HG03432 (cell line): ENCODE data around the gene ITM2B.
"Not testable (repeated sequence)": the region's sequence is repeated elsewhere in the genome, so short reads cannot be mapped to it uniquely, and the experiment has no call there.

Source experiments
- ATAC-seq: cut with Tn5 transposase; IDR thresholded peaks from one replicate; pipeline ENCODE4 v1.9.1; 2021; ENCODE audit warnings: mild to moderate bottlenecking, moderate library complexity; ENCODE audit not compliant: unreplicated experiment

Gene ITM2B

GRCh38 chr13:48222358-48223301, 10.4 kb upstream of the ITM2B start:
- ATAC-seq: no peak

- ATAC-seq: no peak
These were observed 8.3 kb upstream of the ITM2B start for GRCh38 chr13:48224701-48225100.

- ATAC-seq: no peak
These were observed 2.5 kb upstream of the ITM2B start for GRCh38 chr13:48230541-48230940.

GRCh38 chr13:48231080-48231479, 1.9 kb upstream of the ITM2B start:
- ATAC-seq: no peak

- no peak for ATAC-seq
These were observed 1.1 kb upstream of the ITM2B start for GRCh38 chr13:48231933-48232332.

GRCh38 chr13:48232420-48233045, 473 bp upstream of the ITM2B start:
- peak; percentile 29 for ATAC-seq

GRCh38 chr13:48233889-48234488, 983 bp downstream of the ITM2B start:
- no peak for ATAC-seq

- ATAC-seq: peak; percentile 51
These were observed 1.7 kb downstream of the ITM2B start for GRCh38 chr13:48234566-48235340.

- ATAC-seq: no peak
These were observed 2.5 kb downstream of the ITM2B start for GRCh38 chr13:48235341-48236135.

GRCh38 chr13:48236528-48237353, 3.7 kb downstream of the ITM2B start:
- no peak for ATAC-seq

GRCh38 chr13:48239369-48239768, 6.4 kb downstream of the ITM2B start:
- not testable (repeated sequence) for ATAC-seq

- no peak for ATAC-seq
These were observed 8.6 kb downstream of the ITM2B start for GRCh38 chr13:48241651-48242050.

- no peak for ATAC-seq
These were observed 9.7 kb downstream of the ITM2B start for GRCh38 chr13:48242677-48243076.

- ATAC-seq: no peak
These were observed 11.2 kb downstream of the ITM2B start for GRCh38 chr13:48244159-48244558.

GRCh38 chr13:48246102-48246501, 13.1 kb downstream of the ITM2B start:
- no peak for ATAC-seq

- ATAC-seq: no peak
These were observed 16.0 kb downstream of the ITM2B start for GRCh38 chr13:48249018-48249417.

- no peak for ATAC-seq
These were observed 18.6 kb downstream of the ITM2B start for GRCh38 chr13:48251611-48252081.

- ATAC-seq: no peak
These were observed 19.2 kb downstream of the ITM2B start for GRCh38 chr13:48252176-48252575.

GRCh38 chr13:48253849-48254248, 20.8 kb downstream of the ITM2B start:
- ATAC-seq: no peak
